PFSK-1 (cell line): ENCODE measurements around the gene JAK1.

Source experiments
- FOXP2 ChIP-seq: optimal IDR thresholded peaks from 2 replicates; pipeline ENCODE3; 2011; ENCODE audit warnings: borderline replicate concordance, control low read depth, inconsistent platforms; ENCODE audit not compliant: insufficient read depth; ENCODE audit errors: extremely low read length, extremely low read depth
- POLR2AphosphoS5 ChIP-seq: IDR thresholded peaks from 2 replicates; pipeline ENCODE4 v1.6.1; 2012; ENCODE audit warnings: low read depth, mild to moderate bottlenecking, control low read depth, low read length, moderate library complexity
- REST ChIP-seq, 2 experiments: IDR thresholded peaks; 2 replicates each; pipeline versions ENCODE4 v1.6.1 to v1.8.0; 2011 to 2012; ENCODE audit warnings: low read depth in 2 of 2, low read length in 2 of 2, control low read depth in 1 of 2, inconsistent platforms in 1 of 2, mild to moderate bottlenecking in 1 of 2, moderate library complexity in 1 of 2; ENCODE audit not compliant: insufficient read depth in 1 of 2
- SIN3A ChIP-seq: IDR thresholded peaks from 2 replicates; pipeline ENCODE4 v1.6.1; 2012; ENCODE audit warnings: mild to moderate bottlenecking, low read length, moderate library complexity, borderline replicate concordance; ENCODE audit not compliant: insufficient read depth
- TAF1 ChIP-seq: IDR thresholded peaks from 2 replicates; pipeline ENCODE4 v1.6.1; 2012; ENCODE audit warnings: low read length, control low read depth, borderline replicate concordance; ENCODE audit not compliant: insufficient read depth

The JAK1 gene

GRCh38 chr1:64908575-64908974 lies 57.8 kb downstream of the JAK1 start:
- TF ChIP-seq REST (IDR thresholded peaks at IDR 0.05; ENCODE audit: insufficient read depth in 1 of 2, low read depth in 2 of 2, low read length in 2 of 2), result no peak
- no peak for TF ChIP-seq TAF1
- TF ChIP-seq POLR2AphosphoS5, result no peak
- no peak for TF ChIP-seq SIN3A
- TF ChIP-seq FOXP2, result no peak

- no peak for TF ChIP-seq SIN3A
- no peak for TF ChIP-seq REST (IDR thresholded peaks at IDR 0.05; ENCODE audit: insufficient read depth in 1 of 2, low read depth in 2 of 2, low read length in 2 of 2)
- no peak for TF ChIP-seq TAF1
Observed at GRCh38 chr1:64906447-64906846, 59.9 kb downstream of the JAK1 start.

- TF ChIP-seq SIN3A (no peak), FOXP2 (no peak), TAF1 (no peak), POLR2AphosphoS5 (no peak), REST (IDR thresholded peaks at IDR 0.05; ENCODE audit: insufficient read depth in 1 of 2, low read depth in 2 of 2, low read length in 2 of 2) (no peak)
Observed at GRCh38 chr1:64903593-64903992, 62.8 kb downstream of the JAK1 start.

- no peak for TF ChIP-seq FOXP2
- TF ChIP-seq SIN3A, result no peak
- no peak for TF ChIP-seq POLR2AphosphoS5
- no peak for TF ChIP-seq REST (IDR thresholded peaks at IDR 0.05; ENCODE audit: insufficient read depth in 1 of 2, low read depth in 2 of 2, low read length in 2 of 2)
- TF ChIP-seq TAF1, result no peak
Observed at GRCh38 chr1:64901663-64902062, 64.7 kb downstream of the JAK1 start.

- TF ChIP-seq TAF1, result no peak
- no peak for TF ChIP-seq REST (IDR thresholded peaks at IDR 0.05; ENCODE audit: insufficient read depth in 1 of 2, low read depth in 2 of 2, low read length in 2 of 2)
- TF ChIP-seq POLR2AphosphoS5, result no peak
- no peak for TF ChIP-seq SIN3A
- no peak for TF ChIP-seq FOXP2
Observed at GRCh38 chr1:64900916-64901315, 65.4 kb downstream of the JAK1 start.
